Measurements from ENCODE around the gene TRIM47. TPM values are rescaled to one million over a fixed set of nuclear protein-coding genes. Genes with fewer than 3 reads are reported as not detected.

Gene TRIM47
- total RNA-seq, 1 experiment from 2014 or later, result 48.3 TPM

DNA sequence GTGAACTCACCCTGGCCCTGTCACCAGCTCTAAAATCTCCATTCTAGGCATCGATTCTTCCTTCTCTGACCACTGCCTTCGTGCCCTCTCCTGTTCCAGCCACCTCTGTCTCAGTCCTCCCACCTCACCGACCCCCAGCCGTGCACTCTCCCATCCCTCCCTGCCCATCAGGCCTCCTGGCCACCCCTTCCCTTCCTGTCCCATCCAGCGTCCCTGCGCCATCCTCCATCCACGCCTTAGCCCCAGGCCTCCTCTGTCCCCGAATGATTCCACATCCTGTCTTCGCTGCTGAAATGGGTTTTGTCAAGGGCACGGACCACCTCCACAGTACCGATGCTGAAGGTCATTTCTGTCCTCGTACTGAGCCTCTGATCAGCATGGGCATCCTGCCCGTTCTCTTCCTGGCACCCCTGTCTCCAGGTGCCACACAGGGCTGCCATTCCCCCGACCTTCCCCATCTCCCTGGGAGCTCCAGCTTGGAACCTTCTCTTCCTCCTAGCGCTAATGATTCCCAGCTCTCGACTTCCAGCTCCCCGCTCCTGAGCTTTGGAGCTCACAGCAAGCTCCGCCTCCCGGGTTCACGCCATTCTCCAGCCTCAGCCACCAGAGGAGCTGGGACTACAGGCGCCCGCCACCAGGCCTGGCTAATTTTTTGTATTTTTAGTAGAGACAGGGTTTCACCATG, 15.8 kb upstream of the TRIM47 start:
- Histone ChIP-seq H3K27ac (no peak overlapping the region), H4K20me1 (ENCODE audit: insufficient read depth) (no peaks in the 10 kb centered on the region), H3K4me2 (no peak overlapping the region; the same call in 1 of the 2 replicates), H3K4me3 (no peak overlapping the region), H3K9me3 (ENCODE audit: insufficient read depth, low read depth) (no peaks in the 10 kb centered on the region), H3K36me3 (ENCODE audit: low read depth) (no peaks in the 10 kb centered on the region; the same call in 1 of the 2 replicates), H3F3A (ENCODE audit: insufficient read depth, low read depth) (peaks cover 26% of the 10 kb centered on the region; the same call in 1 of the 2 replicates), H3K79me2 (ENCODE audit: low read depth) (peaks cover 19% of the 10 kb centered on the region), H3K27me3 (ENCODE audit: insufficient read depth, low read depth) (no peaks in the 10 kb centered on the region), H3K9me2 (ENCODE audit: insufficient read depth) (no peaks in the 10 kb centered on the region), H2AFZ (no peak overlapping the region), H3K4me1 (replicated peaks; ENCODE audit: insufficient read depth) (0 out of 2 replicates have a peak, but pooled peaks cover 4% of the 10 kb centered on the region)
- ChIA-PET POLR2A (ENCODE audit: unreplicated experiment) (interaction anchor here (0.7 kb wide), 1 partner anchor 15 kb away, joined by 6 read pairs; no protein-coding TSS in a partner anchor), CTCF (no interaction called here)
- DNase-seq, result no peak
- no TSS peak for BruUV-seq (replicated peaks)
- intact Hi-C loops (cut with micrococcal nuclease; ENCODE audit: unreplicated experiment), result loop anchor here (2.0 kb wide), 1 partner anchor 129 kb away; the partner anchor contains the start of gene GALK1
- TF ChIP-seq, protein P1, sequence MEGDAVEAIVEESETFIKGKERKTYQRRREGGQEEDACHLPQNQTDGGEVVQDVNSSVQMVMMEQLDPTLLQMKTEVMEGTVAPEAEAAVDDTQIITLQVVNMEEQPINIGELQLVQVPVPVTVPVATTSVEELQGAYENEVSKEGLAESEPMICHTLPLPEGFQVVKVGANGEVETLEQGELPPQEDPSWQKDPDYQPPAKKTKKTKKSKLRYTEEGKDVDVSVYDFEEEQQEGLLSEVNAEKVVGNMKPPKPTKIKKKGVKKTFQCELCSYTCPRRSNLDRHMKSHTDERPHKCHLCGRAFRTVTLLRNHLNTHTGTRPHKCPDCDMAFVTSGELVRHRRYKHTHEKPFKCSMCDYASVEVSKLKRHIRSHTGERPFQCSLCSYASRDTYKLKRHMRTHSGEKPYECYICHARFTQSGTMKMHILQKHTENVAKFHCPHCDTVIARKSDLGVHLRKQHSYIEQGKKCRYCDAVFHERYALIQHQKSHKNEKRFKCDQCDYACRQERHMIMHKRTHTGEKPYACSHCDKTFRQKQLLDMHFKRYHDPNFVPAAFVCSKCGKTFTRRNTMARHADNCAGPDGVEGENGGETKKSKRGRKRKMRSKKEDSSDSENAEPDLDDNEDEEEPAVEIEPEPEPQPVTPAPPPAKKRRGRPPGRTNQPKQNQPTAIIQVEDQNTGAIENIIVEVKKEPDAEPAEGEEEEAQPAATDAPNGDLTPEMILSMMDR (conservative IDR thresholded peaks at IDR 0.05), result no peak
- TF ChIP-seq EZH2 (IDR thresholded peaks at IDR 0.05; ENCODE audit: low read depth), result no peak

- no TSS peak for BruUV-seq (replicated peaks)
Observed at GRCh38 chr17:75893305-75894048, 15.1 kb upstream of the TRIM47 start.

More at GRCh38 chr17:75893305-75894048, 15.1 kb upstream of the TRIM47 start:
- intact Hi-C loops (cut with micrococcal nuclease; ENCODE audit: unreplicated experiment), result loop anchor here (2.0 kb wide), 1 partner anchor 129 kb away; the partner anchor contains the start of gene GALK1
- Histone ChIP-seq H3K9me3 (ENCODE audit: insufficient read depth, low read depth) (no peaks in the 10 kb centered on the region), H2AFZ (no peak overlapping the region), H3K9me2 (ENCODE audit: insufficient read depth) (no peaks in the 10 kb centered on the region), H3K4me2 (no peak overlapping the region), H3K79me2 (ENCODE audit: low read depth) (peaks cover 19% of the 10 kb centered on the region), H4K20me1 (ENCODE audit: insufficient read depth) (no peaks in the 10 kb centered on the region), H3F3A (ENCODE audit: insufficient read depth, low read depth) (peaks cover 26% of the 10 kb centered on the region; the same call in 1 of the 2 replicates), H3K36me3 (ENCODE audit: low read depth) (no peaks in the 10 kb centered on the region; the same call in 1 of the 2 replicates), H3K4me3 (no peak overlapping the region), H3K4me1 (replicated peaks; ENCODE audit: insufficient read depth) (0 out of 2 replicates have a peak, but pooled peaks cover 4% of the 10 kb centered on the region), H3K27me3 (ENCODE audit: insufficient read depth, low read depth) (no peaks in the 10 kb centered on the region), H3K27ac (no peak overlapping the region)
- TF ChIP-seq, protein P1 (conservative IDR thresholded peaks at IDR 0.05), result no peak
- TF ChIP-seq EZH2 (IDR thresholded peaks at IDR 0.05; ENCODE audit: low read depth), result no peak
- POLR2A ChIA-PET (ENCODE audit: unreplicated experiment), result no interaction called here
- DNase-seq, result no peak
- CTCF ChIA-PET, result no interaction called here
